ENCODE data around the gene UBE3C.
"Not testable (repeated sequence)": the region's sequence is repeated elsewhere in the genome, so short reads cannot be mapped to it uniquely, and the experiment has no call there.

The UBE3C gene

GRCh38 chr7:157138424-157139110 lies at the start of gene UBE3C:
Gene UBE3C, plus strand, starts transcription at chr7:157138926. Its CDS starts 347 bp downstream, at chr7:157139273.
- peak; percentile 67 for DNase-seq

- DNase-seq, result no peak
Observed at GRCh38 chr7:157089100-157089610, 49.6 kb upstream of the UBE3C start.

GRCh38 chr7:157090485-157091165 lies 48.1 kb upstream of the UBE3C start:
- no peak for DNase-seq

GRCh38 chr7:157096286-157097055 lies 42.3 kb upstream of the UBE3C start:
- DNase-seq, result no peak

GRCh38 chr7:157097056-157097329 lies 41.7 kb upstream of the UBE3C start:
- no peak for DNase-seq

GRCh38 chr7:157097569-157097968 lies 41.2 kb upstream of the UBE3C start:
- peak; percentile 35 for DNase-seq

- not testable (repeated sequence) for DNase-seq
Observed at GRCh38 chr7:157100005-157100404, 38.7 kb upstream of the UBE3C start.

GRCh38 chr7:157103641-157104040 lies 35.1 kb upstream of the UBE3C start:
- not testable (repeated sequence) for DNase-seq

- DNase-seq, result no peak
Observed at GRCh38 chr7:157111311-157111710, 27.4 kb upstream of the UBE3C start.

- DNase-seq, result no peak
Observed at GRCh38 chr7:157112706-157113105, 26.0 kb upstream of the UBE3C start.

GRCh38 chr7:157113607-157114006 lies 25.1 kb upstream of the UBE3C start:
- no peak for DNase-seq

GRCh38 chr7:157116762-157117161 lies 22.0 kb upstream of the UBE3C start:
- DNase-seq, result no peak

- DNase-seq, result no peak
Observed at GRCh38 chr7:157117796-157118195, 20.9 kb upstream of the UBE3C start.

GRCh38 chr7:157120181-157120580 lies 18.5 kb upstream of the UBE3C start:
- DNase-seq, result no peak

GRCh38 chr7:157121184-157121715 lies 17.5 kb upstream of the UBE3C start:
- no peak for DNase-seq

- no peak for DNase-seq
Observed at GRCh38 chr7:157122800-157123495, 15.8 kb upstream of the UBE3C start.

GRCh38 chr7:157124690-157125089 lies 14.0 kb upstream of the UBE3C start:
- DNase-seq, result no peak

GRCh38 chr7:157125376-157126223 lies 13.1 kb upstream of the UBE3C start:
- peak; percentile 32 for DNase-seq

- no peak for DNase-seq
Observed at GRCh38 chr7:157126921-157127320, 11.8 kb upstream of the UBE3C start.

GRCh38 chr7:157129200-157129599 lies 9.5 kb upstream of the UBE3C start:
- no peak for DNase-seq

GRCh38 chr7:157129907-157130460 lies 8.7 kb upstream of the UBE3C start:
- no peak for DNase-seq

- DNase-seq, result not testable (repeated sequence)
Observed at GRCh38 chr7:157130849-157131248, 7.9 kb upstream of the UBE3C start.

All from DMS79 (cell line).